Activated CD4-positive, alpha-beta T cell treated with anti-CD3 and anti-CD28 coated beads, Interleukin-2, amount 10 ng/mL, durations not matched to agents 7 days and 5 days (primary cell): ENCODE results near the gene FARP1. TPM values are rescaled to one million over a fixed set of nuclear protein-coding genes. Genes with fewer than 3 reads are reported as not detected.

Experiments used
- CTCF ChIA-PET: fragments of 350-600 bp; sonication (Branson Sonifier 250); formaldehyde crosslinking; loops from one replicate; lab custom pipeline; 2021; ENCODE audit warnings: antibody characterized with exemption; lab: Charles Lee
- POLR2A ChIA-PET: fragments of 350-600 bp; sonication (Branson Sonifier 250); formaldehyde crosslinking; loops from one replicate; lab custom pipeline; 2021; ENCODE audit warnings: antibody characterized with exemption; lab: Charles Lee
- DNase-seq: peaks from one replicate; pipeline ENCODE4 v3.0.0-alpha.2; 2020
- H3K27ac Mint-ChIP-seq: one replicate; pipeline ENCODE4 v1.8.0; 2021; ENCODE audit warnings: mild to moderate bottlenecking, moderate library complexity, mixed read lengths
- H3K27me3 Mint-ChIP-seq: one replicate; pipeline ENCODE4 v1.8.0; 2021; ENCODE audit warnings: mixed read lengths
- H3K36me3 Mint-ChIP-seq: one replicate; pipeline ENCODE4 v1.8.0; 2021; ENCODE audit warnings: low read depth, mixed read lengths
- H3K4me1 Mint-ChIP-seq: one replicate; pipeline ENCODE4 v1.8.0; 2021; ENCODE audit warnings: mixed read lengths
- H3K4me3 Mint-ChIP-seq: one replicate; pipeline ENCODE4 v1.8.0; 2021; ENCODE audit warnings: mild to moderate bottlenecking, moderate library complexity, mixed read lengths
- H3K9me3 Mint-ChIP-seq: one replicate; pipeline ENCODE4 v1.8.0; 2021; ENCODE audit warnings: mixed read lengths
- total RNA-seq, 2 experiments: library from RNA; stranded (reverse); gene quantifications; one replicate each; pipeline ENCODE4 v1.2.3, GENCODE V29; 2021

Gene FARP1
- total RNA-seq, 2 experiments from 2014 or later, result 0.67 to 1.0 TPM

GRCh38 chr13:98445340-98446233 lies 302.7 kb downstream of the FARP1 start:
- H3K9me3 Mint-ChIP-seq, result no peaks in the 10 kb centered on the region
- peak; percentile 76 for DNase-seq
- H3K36me3 Mint-ChIP-seq, result peaks cover 20% of the 10 kb centered on the region
- no peaks in the 10 kb centered on the region for H3K27me3 Mint-ChIP-seq
- no peak overlapping the region for H3K4me3 Mint-ChIP-seq
- POLR2A ChIA-PET, result interaction anchor here (0.5 to 1.0 kb wide), 3 partner anchors 207 to 692 kb away, joined by 3 to 5 read pairs (median 3); no protein-coding TSS in a partner anchor
- CTCF ChIA-PET, result interaction anchor here (0.6 to 3.5 kb wide), 26 partner anchors 9 to 394 kb away, joined by 3 to 30 read pairs (median 4); no protein-coding TSS in a partner anchor
- H3K4me1 Mint-ChIP-seq, result peaks cover 18% of the 10 kb centered on the region
- peak overlapping the region; percentile 85 for H3K27ac Mint-ChIP-seq

GRCh38 chr13:98446234-98446621 lies 303.3 kb downstream of the FARP1 start:
- DNase-seq, result no peak
- H3K27ac Mint-ChIP-seq, result peak overlapping the region; percentile 62
- POLR2A ChIA-PET, result no interaction called here
- CTCF ChIA-PET, result interaction anchor here (0.8 to 3.5 kb wide), 8 partner anchors 19 to 239 kb away, joined by 3 to 30 read pairs (median 6); no protein-coding TSS in a partner anchor
- H3K4me3 Mint-ChIP-seq, result no peak overlapping the region
- no peaks in the 10 kb centered on the region for H3K9me3 Mint-ChIP-seq
- peaks cover 26% of the 10 kb centered on the region for H3K36me3 Mint-ChIP-seq
- peaks cover 25% of the 10 kb centered on the region for H3K4me1 Mint-ChIP-seq
- no peaks in the 10 kb centered on the region for H3K27me3 Mint-ChIP-seq

GRCh38 chr13:98447130-98447529 lies 304.2 kb downstream of the FARP1 start:
- Mint-ChIP-seq H3K27ac (peak overlapping the region; percentile 62), H3K9me3 (no peaks in the 10 kb centered on the region), H3K4me1 (peaks cover 34% of the 10 kb centered on the region), H3K4me3 (no peak overlapping the region), H3K27me3 (no peaks in the 10 kb centered on the region), H3K36me3 (peaks cover 35% of the 10 kb centered on the region)
- no peak for DNase-seq
- ChIA-PET CTCF (interaction anchor here (1.0 to 3.5 kb wide), 3 partner anchors 11 to 239 kb away, joined by 3 to 30 read pairs (median 3); no protein-coding TSS in a partner anchor), POLR2A (no interaction called here)

GRCh38 chr13:98447881-98448641 lies 305.2 kb downstream of the FARP1 start:
- Mint-ChIP-seq H3K4me3 (no peak overlapping the region), H3K9me3 (no peaks in the 10 kb centered on the region), H3K27me3 (no peaks in the 10 kb centered on the region), H3K4me1 (peaks cover 39% of the 10 kb centered on the region), H3K36me3 (peaks cover 40% of the 10 kb centered on the region), H3K27ac (peak overlapping the region; percentile 36)
- ChIA-PET POLR2A (no interaction called here), CTCF (interaction anchor here (0.6 to 1.7 kb wide), 5 partner anchors 12 to 205 kb away, joined by 3 to 6 read pairs (median 3); no protein-coding TSS in a partner anchor)
- no peak for DNase-seq

- Mint-ChIP-seq H3K36me3 (peaks cover 42% of the 10 kb centered on the region), H3K27ac (peak overlapping the region; percentile 36), H3K4me1 (peaks cover 39% of the 10 kb centered on the region), H3K9me3 (no peaks in the 10 kb centered on the region), H3K4me3 (no peak overlapping the region), H3K27me3 (no peaks in the 10 kb centered on the region)
- no peak for DNase-seq
- ChIA-PET CTCF (interaction anchor here (0.6 to 1.7 kb wide), 5 partner anchors 13 to 204 kb away, joined by 3 to 6 read pairs (median 3); no protein-coding TSS in a partner anchor), POLR2A (no interaction called here)
Observed at GRCh38 chr13:98448642-98448928, 305.7 kb downstream of the FARP1 start.

GRCh38 chr13:98449273-98449672 lies 306.4 kb downstream of the FARP1 start:
- H3K4me1 Mint-ChIP-seq, result peaks cover 38% of the 10 kb centered on the region
- no peak overlapping the region for H3K4me3 Mint-ChIP-seq
- POLR2A ChIA-PET, result no interaction called here
- no peaks in the 10 kb centered on the region for H3K9me3 Mint-ChIP-seq
- no peak for DNase-seq
- peak overlapping the region; percentile 21 for H3K27ac Mint-ChIP-seq
- CTCF ChIA-PET, result interaction anchor here (1.0 kb wide), 1 partner anchor 12 kb away, joined by 3 read pairs; no protein-coding TSS in a partner anchor
- H3K27me3 Mint-ChIP-seq, result no peaks in the 10 kb centered on the region
- peaks cover 45% of the 10 kb centered on the region for H3K36me3 Mint-ChIP-seq

- ChIA-PET CTCF (interaction anchor here (0.9 to 1.2 kb wide), 3 partner anchors 11 to 174 kb away, joined by 3 to 5 read pairs (median 3); no protein-coding TSS in a partner anchor), POLR2A (no interaction called here)
- Mint-ChIP-seq H3K27me3 (no peaks in the 10 kb centered on the region), H3K4me3 (no peak overlapping the region), H3K4me1 (peaks cover 38% of the 10 kb centered on the region), H3K9me3 (no peaks in the 10 kb centered on the region), H3K36me3 (peaks cover 52% of the 10 kb centered on the region), H3K27ac (peak overlapping the region; percentile 21)
- DNase-seq, result no peak
Observed at GRCh38 chr13:98450026-98450425, 307.1 kb downstream of the FARP1 start.

- peak overlapping the region; percentile 21 for H3K27ac Mint-ChIP-seq
- H3K4me3 Mint-ChIP-seq, result no peak overlapping the region
- H3K27me3 Mint-ChIP-seq, result no peaks in the 10 kb centered on the region
- CTCF ChIA-PET, result interaction anchor here (0.9 to 1.2 kb wide), 2 partner anchors 18 to 173 kb away, joined by 3 to 5 read pairs; no protein-coding TSS in a partner anchor
- H3K36me3 Mint-ChIP-seq, result peaks cover 56% of the 10 kb centered on the region
- POLR2A ChIA-PET, result no interaction called here
- no peaks in the 10 kb centered on the region for H3K9me3 Mint-ChIP-seq
- peaks cover 33% of the 10 kb centered on the region for H3K4me1 Mint-ChIP-seq
- DNase-seq, result peak; percentile 46
Observed at GRCh38 chr13:98450539-98451111, 307.7 kb downstream of the FARP1 start.

GRCh38 chr13:98451676-98452470 lies 309.0 kb downstream of the FARP1 start:
- H3K9me3 Mint-ChIP-seq, result no peaks in the 10 kb centered on the region
- peaks cover 67% of the 10 kb centered on the region for H3K36me3 Mint-ChIP-seq
- no peak overlapping the region for H3K4me3 Mint-ChIP-seq
- peak overlapping the region; percentile 21 for H3K27ac Mint-ChIP-seq
- H3K27me3 Mint-ChIP-seq, result no peaks in the 10 kb centered on the region
- H3K4me1 Mint-ChIP-seq, result peaks cover 27% of the 10 kb centered on the region
- CTCF ChIA-PET, result interaction anchor here (1.0 to 1.1 kb wide), 2 partner anchors 21 to 201 kb away, joined by 3 read pairs; no protein-coding TSS in a partner anchor
- DNase-seq, result no peak
- POLR2A ChIA-PET, result no interaction called here

GRCh38 chr13:98452851-98453843 lies 310.3 kb downstream of the FARP1 start:
- no peak for DNase-seq
- Mint-ChIP-seq H3K9me3 (no peaks in the 10 kb centered on the region), H3K36me3 (peaks cover 63% of the 10 kb centered on the region), H3K27ac (peak overlapping the region; percentile 57), H3K4me3 (no peak overlapping the region), H3K27me3 (no peaks in the 10 kb centered on the region), H3K4me1 (peaks cover 27% of the 10 kb centered on the region)
- ChIA-PET CTCF (interaction anchor here (1.0 to 1.1 kb wide), 2 partner anchors 22 to 200 kb away, joined by 3 read pairs; no protein-coding TSS in a partner anchor), POLR2A (no interaction called here)
